Activated CD4-positive, alpha-beta T cell treated with anti-CD3 and anti-CD28 coated beads for 36 hours (primary cell): ENCODE measurements around the gene CTBP1. TPM values are rescaled to one million over a fixed set of nuclear protein-coding genes. Genes with fewer than 3 reads are reported as not detected.
A peak's percentile ranks its signal among the peaks of the same experiment; 100 is the strongest.

ENCODE experiments used
- ATAC-seq: fragments of 200-7000 bp; cut with Tn5 transposase; one replicate; pipeline ENCODE4 v1.10.0; 2021; ENCODE audit warnings: mild to moderate bottlenecking, moderate library complexity
- CTCF ChIA-PET: fragments of 350-600 bp; sonication (Branson Sonifier 250); formaldehyde crosslinking; loops from one replicate; lab custom pipeline; 2021; ENCODE audit warnings: antibody characterized with exemption; lab: Charles Lee
- POLR2A ChIA-PET: fragments of 350-600 bp; sonication (Branson Sonifier 250); formaldehyde crosslinking; loops from one replicate; lab custom pipeline; 2021; ENCODE audit warnings: antibody characterized with exemption, inconsistent platforms; lab: Charles Lee
- DNase-seq: peaks from one replicate; pipeline ENCODE4 v3.0.0-alpha.2; 2020
- H3K27ac Mint-ChIP-seq: one replicate; pipeline ENCODE4 v1.8.0; 2021; ENCODE audit warnings: mixed read lengths
- H3K27me3 Mint-ChIP-seq: one replicate; pipeline ENCODE4 v1.8.0; 2021; ENCODE audit warnings: mixed read lengths
- H3K36me3 Mint-ChIP-seq: one replicate; pipeline ENCODE4 v1.8.0; 2021; ENCODE audit warnings: low read depth, mixed read lengths
- H3K4me1 Mint-ChIP-seq: one replicate; pipeline ENCODE4 v1.8.0; 2021; ENCODE audit warnings: mixed read lengths
- H3K4me3 Mint-ChIP-seq: one replicate; pipeline ENCODE4 v1.8.0; 2021; ENCODE audit warnings: mild to moderate bottlenecking, moderate library complexity, mixed read lengths
- H3K9me3 Mint-ChIP-seq: one replicate; pipeline ENCODE4 v1.8.0; 2021; ENCODE audit warnings: low read depth, mixed read lengths
- intact Hi-C, 2 experiments: fragments of 100-400 bp; cut with DNase I in 1 of 2; cut with micrococcal nuclease in 1 of 2; formaldehyde crosslinking; loops; one replicate each; pipeline versions ENCODE4 v1.14.2 to v1.15.1; 2022 to 2024; cut with DNase I, micrococcal nuclease
- total RNA-seq, 2 experiments: library from RNA; stranded (reverse); gene quantifications; one replicate each; pipeline ENCODE4 v1.2.3, GENCODE V29; 2021

Gene CTBP1
- 100 to 1,000 TPM; 152 to 177 TPM for total RNA-seq

GRCh38 chr4:1248245-1249147, at the start of gene CTBP1:
CTBP1 (minus strand) TSS chr4:1249130; CDS start chr4:1241331, 7,799 bp downstream.
- ChIA-PET CTCF (interaction anchor here (0.5 to 3.0 kb wide), 3 partner anchors 15 to 97 kb away, joined by 3 to 17 read pairs (median 5); no protein-coding TSS in a partner anchor), POLR2A (interaction anchor here (0.5 to 1.4 kb wide), 3 partner anchors 10 to 98 kb away, joined by 3 to 5 read pairs (median 4); partner anchors contain the start of gene UVSSA)
- H3K27me3 Mint-ChIP-seq = no peaks in the 10 kb centered on the region
- H3K9me3 Mint-ChIP-seq = peaks cover 5% of the 10 kb centered on the region
- peak; percentile 43 for ATAC-seq
- peaks cover 43% of the 10 kb centered on the region for H3K36me3 Mint-ChIP-seq
- peak within 1 kb of the TSS; percentile 89 for H3K4me3 Mint-ChIP-seq
- H3K27ac Mint-ChIP-seq = peak within 1 kb of the TSS; percentile 94
- peak; percentile 89 for DNase-seq
- peaks cover 73% of the 10 kb centered on the region for H3K4me1 Mint-ChIP-seq
- intact Hi-C loops = loop anchor here (1.0 to 5.0 kb wide), 16 partner anchors 20 to 624 kb away; partner anchors contain the start of genes MAEA (in 2 of the 2), DGKQ (in 1 of the 2), FGFRL1 (in 1 of the 2) and GAK (in 1 of the 2)

GRCh38 chr4:1298461-1298860, 49.5 kb upstream of the CTBP1 start:
- Mint-ChIP-seq H3K27me3 (no peaks in the 10 kb centered on the region), H3K36me3 (peaks cover 19% of the 10 kb centered on the region), H3K27ac (no peak overlapping the region), H3K4me3 (no peak overlapping the region), H3K9me3 (no peaks in the 10 kb centered on the region), H3K4me1 (peaks cover 65% of the 10 kb centered on the region)
- CTCF ChIA-PET = no interaction called here
- intact Hi-C loops = no loop called here
- POLR2A ChIA-PET = no interaction called here
- DNase-seq (no peak), ATAC-seq (no peak)

GRCh38 chr4:1297456-1298325, 48.8 kb upstream of the CTBP1 start:
- DNase-seq = no peak
- Mint-ChIP-seq H3K27me3 (no peaks in the 10 kb centered on the region), H3K36me3 (peaks cover 19% of the 10 kb centered on the region), H3K4me1 (peaks cover 69% of the 10 kb centered on the region), H3K9me3 (no peaks in the 10 kb centered on the region), H3K4me3 (no peak overlapping the region), H3K27ac (peak overlapping the region; percentile 13)
- intact Hi-C loops = no loop called here
- ChIA-PET CTCF (no interaction called here), POLR2A (no interaction called here)
- no peak for ATAC-seq

GRCh38 chr4:1297023-1297395, 48.1 kb upstream of the CTBP1 start:
- no peak for DNase-seq
- Mint-ChIP-seq H3K36me3 (peaks cover 19% of the 10 kb centered on the region), H3K9me3 (no peaks in the 10 kb centered on the region), H3K4me1 (peaks cover 74% of the 10 kb centered on the region), H3K4me3 (no peak overlapping the region), H3K27me3 (no peaks in the 10 kb centered on the region), H3K27ac (peak overlapping the region; percentile 65)
- ATAC-seq = no peak
- intact Hi-C loops = no loop called here
- CTCF ChIA-PET = no interaction called here
- POLR2A ChIA-PET = no interaction called here

- intact Hi-C loops = no loop called here
- POLR2A ChIA-PET = no interaction called here
- peaks cover 74% of the 10 kb centered on the region for H3K4me1 Mint-ChIP-seq
- DNase-seq (no peak), ATAC-seq (no peak)
- H3K4me3 Mint-ChIP-seq = no peak overlapping the region
- no peaks in the 10 kb centered on the region for H3K9me3 Mint-ChIP-seq
- H3K27ac Mint-ChIP-seq = peak overlapping the region; percentile 65
- H3K36me3 Mint-ChIP-seq = peaks cover 19% of the 10 kb centered on the region
- CTCF ChIA-PET = no interaction called here
- H3K27me3 Mint-ChIP-seq = no peaks in the 10 kb centered on the region
Measured at GRCh38 chr4:1296324-1297022, 47.5 kb upstream of the CTBP1 start.

DNA sequence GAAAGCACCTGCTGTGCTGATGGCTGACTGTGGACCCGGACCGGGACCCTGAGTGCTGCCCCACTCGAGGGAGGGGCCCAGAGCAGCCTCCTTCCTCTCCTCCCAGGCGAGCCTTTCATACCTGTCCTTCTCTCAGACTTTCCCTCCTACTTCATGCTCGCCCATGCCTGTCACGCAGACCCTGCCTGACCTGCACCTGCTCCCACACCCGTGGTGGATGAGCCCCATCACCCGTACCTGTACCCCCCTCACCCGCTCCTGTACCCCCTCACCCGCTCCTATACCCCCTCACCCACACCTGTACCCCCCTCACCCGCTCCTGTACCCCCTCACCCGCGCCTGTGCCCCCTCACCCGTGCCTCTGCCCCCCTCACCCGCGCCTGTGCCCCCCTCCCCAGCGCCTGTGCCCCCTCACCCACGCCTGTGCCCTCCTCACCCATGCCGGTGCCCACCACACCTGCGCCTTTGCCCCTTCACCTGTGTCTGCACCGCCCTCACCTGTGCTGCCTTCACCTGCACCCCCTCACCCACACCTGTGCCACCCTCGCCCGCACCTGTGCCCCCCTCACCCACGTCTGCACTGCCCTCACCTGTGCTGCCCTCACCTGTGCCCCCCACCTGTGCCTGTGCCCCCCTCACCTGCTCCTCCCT, 46.6 kb upstream of the CTBP1 start:
- Mint-ChIP-seq H3K27ac (no peak overlapping the region), H3K4me1 (peaks cover 74% of the 10 kb centered on the region), H3K4me3 (no peak overlapping the region), H3K27me3 (no peaks in the 10 kb centered on the region), H3K36me3 (peaks cover 16% of the 10 kb centered on the region), H3K9me3 (no peaks in the 10 kb centered on the region)
- DNase-seq (no peak), ATAC-seq (no peak)
- intact Hi-C loops = no loop called here
- POLR2A ChIA-PET = no interaction called here
- CTCF ChIA-PET = no interaction called here

GRCh38 chr4:1294891-1295290, 46.0 kb upstream of the CTBP1 start:
- H3K4me3 Mint-ChIP-seq = no peak overlapping the region
- H3K9me3 Mint-ChIP-seq = no peaks in the 10 kb centered on the region
- H3K4me1 Mint-ChIP-seq = peaks cover 69% of the 10 kb centered on the region
- H3K27ac Mint-ChIP-seq = no peak overlapping the region
- ChIA-PET POLR2A (no interaction called here), CTCF (interaction anchor here (0.9 kb wide), 1 partner anchor 11 kb away, joined by 3 read pairs; no protein-coding TSS in a partner anchor)
- DNase-seq = no peak
- H3K36me3 Mint-ChIP-seq = peaks cover 19% of the 10 kb centered on the region
- no peaks in the 10 kb centered on the region for H3K27me3 Mint-ChIP-seq
- no peak for ATAC-seq
- intact Hi-C loops = no loop called here

DNA sequence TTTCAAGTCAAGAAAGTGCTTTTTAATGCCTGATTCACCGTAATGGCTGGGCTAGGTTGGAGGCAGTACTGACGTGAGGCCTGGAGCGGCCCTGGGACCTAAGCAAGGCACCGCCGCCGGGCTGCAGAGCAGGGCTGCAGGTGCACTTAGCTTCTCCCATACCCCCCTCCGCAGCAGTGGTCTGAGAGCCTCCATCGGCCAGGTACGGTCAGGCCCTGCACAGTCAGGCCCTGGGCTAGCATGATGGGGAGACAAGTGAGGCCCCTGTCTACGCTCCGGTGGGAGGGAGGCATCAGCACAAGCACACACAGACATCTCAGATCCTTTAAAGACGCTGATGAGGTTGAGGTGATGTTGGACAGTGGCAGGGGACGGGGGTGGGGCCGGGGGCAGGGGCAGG, 45.5 kb upstream of the CTBP1 start:
- H3K27me3 Mint-ChIP-seq = no peaks in the 10 kb centered on the region
- no peak overlapping the region for H3K4me3 Mint-ChIP-seq
- no peaks in the 10 kb centered on the region for H3K9me3 Mint-ChIP-seq
- POLR2A ChIA-PET = no interaction called here
- intact Hi-C loops = no loop called here
- peaks cover 65% of the 10 kb centered on the region for H3K4me1 Mint-ChIP-seq
- DNase-seq = no peak
- H3K27ac Mint-ChIP-seq = no peak overlapping the region
- no peak for ATAC-seq
- CTCF ChIA-PET = interaction anchor here (0.9 kb wide), 1 partner anchor 12 kb away, joined by 3 read pairs; no protein-coding TSS in a partner anchor
- H3K36me3 Mint-ChIP-seq = peaks cover 19% of the 10 kb centered on the region

- DNase-seq = no peak
- Mint-ChIP-seq H3K4me1 (peaks cover 62% of the 10 kb centered on the region), H3K9me3 (no peaks in the 10 kb centered on the region), H3K36me3 (peaks cover 16% of the 10 kb centered on the region), H3K4me3 (no peak overlapping the region), H3K27me3 (no peaks in the 10 kb centered on the region), H3K27ac (no peak overlapping the region)
- intact Hi-C loops = no loop called here
- ChIA-PET POLR2A (no interaction called here), CTCF (interaction anchor here (0.9 kb wide), 1 partner anchor 12 kb away, joined by 3 read pairs; no protein-coding TSS in a partner anchor)
- ATAC-seq = no peak
Measured at GRCh38 chr4:1293991-1294390, 45.1 kb upstream of the CTBP1 start.

GRCh38 chr4:1293531-1293941, 44.6 kb upstream of the CTBP1 start:
- ATAC-seq = no peak
- Mint-ChIP-seq H3K4me1 (peaks cover 65% of the 10 kb centered on the region), H3K36me3 (peaks cover 16% of the 10 kb centered on the region), H3K27ac (no peak overlapping the region), H3K9me3 (no peaks in the 10 kb centered on the region), H3K4me3 (no peak overlapping the region), H3K27me3 (no peaks in the 10 kb centered on the region)
- ChIA-PET POLR2A (no interaction called here), CTCF (no interaction called here)
- DNase-seq = no peak
- intact Hi-C loops = no loop called here
